Amygdala (tissue), 56 donors: ENCODE data around the gene EDEM3.
"Not testable (repeated sequence)": the region's sequence is repeated elsewhere in the genome, so short reads cannot be mapped to it uniquely, and the experiment has no call there.

Experiments used
- DNase-seq, 56 donors: peaks; one replicate each; lab custom pipeline; 2025; lab: John Stamatoyannopoulos, UW

The EDEM3 gene

GRCh38 chr1:184770181-184770979, 15.7 kb upstream of the EDEM3 start:
- no peak for DNase-seq

GRCh38 chr1:184769241-184769640, 14.6 kb upstream of the EDEM3 start:
- no peak for DNase-seq

- no peak for DNase-seq
Observed at GRCh38 chr1:184768467-184768866, 13.8 kb upstream of the EDEM3 start.

GRCh38 chr1:184767591-184767990, 12.9 kb upstream of the EDEM3 start:
- no peak for DNase-seq

GRCh38 chr1:184764483-184764882, 9.8 kb upstream of the EDEM3 start:
- no peak for DNase-seq

GRCh38 chr1:184763520-184763919, 8.9 kb upstream of the EDEM3 start:
- DNase-seq: not testable (repeated sequence)

GRCh38 chr1:184761969-184762485, 7.4 kb upstream of the EDEM3 start:
- no peak for DNase-seq

GRCh38 chr1:184759651-184760050, 5.0 kb upstream of the EDEM3 start:
- DNase-seq: no peak

GRCh38 chr1:184759112-184759511, 4.5 kb upstream of the EDEM3 start:
- no peak for DNase-seq

- no peak for DNase-seq
Observed at GRCh38 chr1:184757891-184758290, 3.2 kb upstream of the EDEM3 start.

- no peak for DNase-seq
Observed at GRCh38 chr1:184757406-184757805, 2.7 kb upstream of the EDEM3 start.

- peak in 12 of 56 donors; percentile 1 to 61 (median 31) for DNase-seq
Observed at GRCh38 chr1:184755226-184756065, 788 bp upstream of the EDEM3 start.

- DNase-seq: peak in 32 of 56 donors; percentile 5 to 65 (median 38)
Observed at GRCh38 chr1:184753608-184754475, 816 bp downstream of the EDEM3 start.

- DNase-seq: no peak
Observed at GRCh38 chr1:184753117-184753516, 1.5 kb downstream of the EDEM3 start.

GRCh38 chr1:184752656-184753055, 2.0 kb downstream of the EDEM3 start:
- no peak for DNase-seq

- DNase-seq: no peak
Observed at GRCh38 chr1:184748740-184749139, 5.9 kb downstream of the EDEM3 start.

GRCh38 chr1:184747089-184747955, 7.3 kb downstream of the EDEM3 start:
- DNase-seq: no peak

GRCh38 chr1:184745929-184746638, 8.6 kb downstream of the EDEM3 start:
- no peak for DNase-seq

GRCh38 chr1:184745110-184745509, 9.5 kb downstream of the EDEM3 start:
- DNase-seq: no peak
